ENCODE results near the gene AP2A1.

DNA sequence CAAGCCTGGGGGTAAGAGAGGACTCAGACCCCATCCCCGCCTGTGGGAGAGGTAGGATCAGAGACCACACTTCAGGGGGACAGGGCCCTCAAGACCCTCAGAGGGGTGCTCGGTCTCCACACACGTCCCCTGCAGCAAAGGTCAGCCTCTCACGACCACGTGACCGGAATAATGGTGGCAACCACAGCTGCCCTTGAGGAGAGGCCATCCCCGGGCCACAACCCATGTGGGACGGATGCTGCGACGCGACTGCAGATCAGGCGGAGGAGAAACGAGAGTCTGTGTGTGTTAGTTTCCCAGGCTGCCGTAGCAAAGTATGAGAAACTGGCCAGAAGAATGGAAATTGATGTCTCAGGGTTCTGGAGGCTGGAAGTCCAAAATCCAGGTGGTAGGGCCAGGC, 60.2 kb downstream of the AP2A1 start:
- TF ChIP-seq EZH2phosphoT487 (IDR thresholded peaks at IDR 0.05; ENCODE audit: insufficient read depth, low read depth) (no peak), EZH2 (IDR thresholded peaks at IDR 0.05; ENCODE audit: insufficient read depth, poor library complexity, severe bottlenecking) (no peak)
